ENCODE data around the gene PRR22. TPM values are rescaled to one million over a fixed set of nuclear protein-coding genes. Genes with fewer than 3 reads are reported as not detected.

PRR22 gene
- total RNA-seq, 4 donors from 2014 or later = 1.1 to 10.5 (median 1.6) TPM

- in situ Hi-C loops (cut with MboI; ENCODE audit: low pct_ligation_motif_present in 1 of 4, low pct_unique_long_range_greater_than_20kb in 1 of 4, low sequenced_read_pairs in 3 of 4) = loop anchor here in 3 of 4 donors (10.0 kb wide), 3 partner anchors 78 to 218 kb away; no protein-coding TSS in a partner anchor
- H3K4me3 ChIP-seq = no peak overlapping the region
- no peaks in the 10 kb centered on the region for H3K36me3 ChIP-seq
- 91 to 100% methylated on average over 1 to 5 of the region's 5 CpGs for WGBS, 2 donors (ENCODE audit: low coverage in 1 of 2)
- peaks cover 23% of the 10 kb centered on the region for H3K27me3 ChIP-seq
- intact Hi-C loops (cut with DNase I; ENCODE audit: low total_unique reads) = no loop called here
- H3K4me1 ChIP-seq = peaks cover 4 to 30% (median 22%) of the 10 kb centered on the region in 4 donors
- no peaks in the 10 kb centered on the region for H3K9me3 ChIP-seq
- TF ChIP-seq POLR2A (IDR thresholded peaks at IDR 0.05) (no peak), EP300 (IDR thresholded peaks at IDR 0.05; ENCODE audit: low read depth) (no peak), CTCF (IDR thresholded peaks at IDR 0.05) (no peak), POLR2AphosphoS5 (IDR thresholded peaks at IDR 0.05) (no peak)
- peak overlapping the region in 1 of 4 donors; percentile 87 for H3K27ac ChIP-seq
- no peak for DNase-seq
Observed at GRCh38 chr19:5806905-5807304, 22.4 kb upstream of the PRR22 start.

- Histone ChIP-seq H3K27ac (peak overlapping the region; percentile 64 to 87 (median 76)), H3K9me3 (no peaks in the 10 kb centered on the region), H3K4me1 (peaks cover 4 to 31% (median 22%) of the 10 kb centered on the region in 4 donors), H3K27me3 (peaks cover 30% of the 10 kb centered on the region), H3K4me3 (peak overlapping the region in 1 of 4 donors; percentile 54), H3K36me3 (no peaks in the 10 kb centered on the region)
- 41% methylated on average over 6 of the region's 6 CpGs; no CpG with 5 or more reads in 1 of the 2 donors for WGBS, 2 donors (ENCODE audit: low coverage in 1 of 2)
- in situ Hi-C loops (cut with MboI; ENCODE audit: low pct_ligation_motif_present in 1 of 4, low pct_unique_long_range_greater_than_20kb in 1 of 4, low sequenced_read_pairs in 3 of 4) (loop anchor here in 3 of 4 donors (10.0 kb wide), 3 partner anchors 79 to 219 kb away; no protein-coding TSS in a partner anchor), intact Hi-C loops (cut with DNase I; ENCODE audit: low total_unique reads) (no loop called here)
- TF ChIP-seq POLR2A (IDR thresholded peaks at IDR 0.05) = no peak
- no peak for TF ChIP-seq EP300 (IDR thresholded peaks at IDR 0.05; ENCODE audit: low read depth)
- no peak for TF ChIP-seq POLR2AphosphoS5 (IDR thresholded peaks at IDR 0.05)
- TF ChIP-seq CTCF (IDR thresholded peaks at IDR 0.05) = peak in 3 of 5 experiments; percentile 2 to 8 (median 6)
- DNase-seq = no peak
Observed at GRCh38 chr19:5806133-5806489, 21.6 kb upstream of the PRR22 start.

GRCh38 chr19:5805462-5806132, 21.1 kb upstream of the PRR22 start:
- peak overlapping the region; percentile 64 to 87 (median 76) for H3K27ac ChIP-seq
- H3K4me1 ChIP-seq = peaks cover 4 to 31% (median 22%) of the 10 kb centered on the region in 4 donors

More at GRCh38 chr19:5805462-5806132, 21.1 kb upstream of the PRR22 start:
- Histone ChIP-seq H3K27me3 (peaks cover 30% of the 10 kb centered on the region), H3K9me3 (no peaks in the 10 kb centered on the region), H3K4me3 (peak overlapping the region; percentile 35 to 54 (median 45)), H3K36me3 (no peaks in the 10 kb centered on the region)
- intact Hi-C loops (cut with DNase I; ENCODE audit: low total_unique reads) = loop anchor here (2.0 kb wide), 1 partner anchor 87 kb away; no protein-coding TSS in a partner anchor
- DNase-seq = peak; percentile 87
- WGBS, 2 donors (ENCODE audit: low coverage in 1 of 2) = 2% methylated on average over 40 of the region's 46 CpGs; no CpG with 5 or more reads in 1 of the 2 donors
- TF ChIP-seq EP300 (IDR thresholded peaks at IDR 0.05; ENCODE audit: low read depth) (peak; percentile 46), CTCF (IDR thresholded peaks at IDR 0.05) (peak; percentile 83 to 92 (median 88)), POLR2A (IDR thresholded peaks at IDR 0.05) (peak; percentile 10), POLR2AphosphoS5 (IDR thresholded peaks at IDR 0.05) (peak in 2 of 3 donors; percentile 68 to 69)
- in situ Hi-C loops (cut with MboI; ENCODE audit: low pct_ligation_motif_present in 1 of 4, low pct_unique_long_range_greater_than_20kb in 1 of 4, low sequenced_read_pairs in 3 of 4) = loop anchor here in 3 of 4 donors (10.0 kb wide), 3 partner anchors 79 to 219 kb away; no protein-coding TSS in a partner anchor
